GM12878 (cell line): ENCODE data around the gene SRRD. TPM values are rescaled to one million over a fixed set of nuclear protein-coding genes. Genes with fewer than 3 reads are reported as not detected.

Experiments
- ATAC-seq: fragments of 200-7000 bp; cut with Tn5 transposase; 3 replicates; pipeline ENCODE4 v1.9.1; 2020; ENCODE audit warnings: mild to moderate bottlenecking, moderate library complexity
- BruUV-seq: library from RNA; stranded (reverse); fragments of 400-500 nt; replicated peaks from 2 replicates; lab custom pipeline; 2021; lab: Mats Ljungman, UMichigan
- CTCF ChIA-PET: fragments of 300-600 bp; sonication (Branson Sonifier 250); formaldehyde crosslinking; extraction: SDS; loops from one replicate; lab custom pipeline; 2021; ENCODE audit warnings: inconsistent platforms; lab: Yijun Ruan, JAX
- POLR2A ChIA-PET: fragments of 350-600 bp; formaldehyde crosslinking; extraction: SDS; loops from one replicate; lab custom pipeline; 2021; ENCODE audit warnings: inconsistent platforms; lab: Charles Lee
- RAD21 ChIA-PET: fragments of 300-600 bp; sonication (Branson Sonifier 250); formaldehyde crosslinking; loops from one replicate; lab custom pipeline; 2023; ENCODE audit warnings: antibody characterized with exemption; ENCODE audit not compliant: unreplicated experiment; lab: Charles Lee
- SMC1A ChIA-PET: fragments of 300-600 bp; sonication (Branson Sonifier 250); formaldehyde crosslinking; loops from one replicate; lab custom pipeline; 2023; ENCODE audit not compliant: unreplicated experiment, uncharacterized antibody; lab: Charles Lee
- DNase-seq: peaks from one replicate; pipeline ENCODE4 v3.0.0-alpha.2; 2011; ENCODE audit warnings: low read depth, low spot score
- FAIRE-seq: peaks from 3 replicates; lab custom pipeline; 2011; peaks lifted over from hg19 to GRCh38; lab: Jason Lieb, UNC
- H2AFZ ChIP-seq: 2 replicates; pipeline ENCODE4 v1.6.0; 2011; ENCODE audit warnings: low read depth, low read length, control low read depth; ENCODE audit not compliant: control insufficient read depth
- H3K27ac ChIP-seq: 2 replicates; pipeline ENCODE4 v1.5.1; 2011; ENCODE audit warnings: control low read depth; ENCODE audit not compliant: control insufficient read depth, insufficient read depth
- H3K27me3 ChIP-seq, 2 experiments: replicated peaks in 1 of 2; 2 replicates each; pipeline versions ENCODE4 v1.6.0 to v1.6.1; 2011; ENCODE audit warnings: low read length in 1 of 2; ENCODE audit not compliant: control insufficient read depth in 2 of 2, insufficient read depth in 2 of 2
- H3K36me3 ChIP-seq, 2 experiments: 2 replicates each; pipeline ENCODE4 v1.5.1; 2011; ENCODE audit warnings: low read length in 1 of 2; ENCODE audit not compliant: control insufficient read depth in 2 of 2, insufficient read depth in 2 of 2
- H3K4me1 ChIP-seq: 2 replicates; pipeline ENCODE4 v1.6.1; 2011; ENCODE audit warnings: mild to moderate bottlenecking, low read length, moderate library complexity, mixed read lengths; ENCODE audit not compliant: control insufficient read depth, insufficient read depth
- H3K4me2 ChIP-seq: 2 replicates; pipeline ENCODE4 v1.6.0; 2011; ENCODE audit warnings: control low read depth; ENCODE audit not compliant: control insufficient read depth, insufficient read depth
- H3K4me3 ChIP-seq: fragments of 200-600 bp; sonication (generic); 2 replicates; pipeline ENCODE4 v1.5.1; 2016
- H3K79me2 ChIP-seq: 2 replicates; pipeline ENCODE4 v1.6.0; 2011; ENCODE audit warnings: low read length; ENCODE audit not compliant: control insufficient read depth, insufficient read depth
- H3K9ac ChIP-seq: 2 replicates; pipeline ENCODE4 v1.8.0; 2011; ENCODE audit warnings: low read length, control low read depth, mixed read lengths; ENCODE audit not compliant: control insufficient read depth, insufficient read depth
- H3K9me3 ChIP-seq: replicated peaks from 3 replicates; pipeline ENCODE4 v1.5.1; 2011; ENCODE audit warnings: mild to moderate bottlenecking, low read length; ENCODE audit not compliant: control insufficient read depth, insufficient read depth
- H4K20me1 ChIP-seq: 2 replicates; pipeline ENCODE4 v1.6.0; 2011; ENCODE audit not compliant: control insufficient read depth, insufficient read depth
- CUX1 ChIP-seq: IDR thresholded peaks from 2 replicates; pipeline ENCODE4 v1.6.1; 2012; ENCODE audit warnings: improper control_type of control experiment, low read depth, low read length; ENCODE audit not compliant: insufficient replicate concordance
- KLF5 ChIP-seq: fragments of 450-650 bp; IDR thresholded peaks from 2 replicates; pipeline ENCODE4 v1.6.1; 2014; ENCODE audit warnings: mild to moderate bottlenecking; ENCODE audit not compliant: partially characterized antibody
- POLR2AphosphoS5 ChIP-seq: IDR thresholded peaks from 2 replicates; pipeline ENCODE4 v1.6.1; 2011; ENCODE audit warnings: mild to moderate bottlenecking, low read length, inconsistent platforms
- SRF ChIP-seq, 2 experiments: IDR thresholded peaks; 2 replicates each; pipeline ENCODE4 v1.6.1; 2011; ENCODE audit warnings: low read depth in 2 of 2, low read length in 2 of 2, mild to moderate bottlenecking in 1 of 2, moderate library complexity in 1 of 2
- ZNF274 ChIP-seq: IDR thresholded peaks from one replicate; pipeline ENCODE4 v1.8.0; 2011; ENCODE audit not compliant: insufficient read length, insufficient read depth
- ZNF592 ChIP-seq: fragments of 450-650 bp; IDR thresholded peaks from 2 replicates; pipeline ENCODE4 v1.6.1; 2017; ENCODE audit warnings: mild to moderate bottlenecking, moderate library complexity
- WGBS: methylation state at CpG from one replicate; pipeline ENCODE4 v1.1.6; 2016; ENCODE audit warnings: low lambda C conversion rate; ENCODE audit not compliant: insufficient replicate concordance, insufficient coverage; ENCODE audit errors: missing lambda C conversion rate; 5-methylcytosine and 5-hydroxymethylcytosine counted together
- in situ Hi-C: fragments of 300-500 bp; cut with MboI; formaldehyde crosslinking; loops from 9 replicates; pipeline ENCODE4 v1.14.3; 2018; ENCODE audit warnings: mixed read lengths
- intact Hi-C: fragments of 100-400 bp; cut with micrococcal nuclease; formaldehyde crosslinking; loops from one replicate; pipeline ENCODE4 v1.14.2; 2022; ENCODE audit not compliant: unreplicated experiment
- polyA plus RNA-seq, 11 experiments: library from polyadenylated mRNA; depleted of rRNA in 4 of 11; unstranded in 6 of 11; stranded (reverse) in 5 of 11; fragments of >200 nt; fragmentation: Nextera tagmentation in 4 of 11; fragmentation: Illumina TruSeq in 1 of 11; extraction: Ambion mirVana in 4 of 11; extraction: Trizol in 1 of 11; gene quantifications; 1 replicate in 1 of 11; 2 replicates in 10 of 11; pipeline versions ENCODE4 v1.2.1 to v1.2.3, GENCODE V29; 2011 to 2016; ENCODE audit warnings: inconsistent platforms in 2 of 11, missing spikeins in 2 of 11, low read depth in 1 of 11
- total RNA-seq, 4 experiments: library from RNA; depleted of rRNA in 3 of 4; stranded (reverse); fragments of >200 nt in 3 of 4; fragmentation: Illumina TruSeq in 1 of 4; extraction: Trizol in 1 of 4; gene quantifications; 2 replicates each; pipeline versions ENCODE4 v1.2.1 to v1.2.3, GENCODE V29; 2013 to 2021

SRRD gene
- total and polyA plus RNA-seq, 10 of the 15 experiments (the other 5 are each of a cell fraction or from before 2014, with no cell fraction given) = 4.1 to 50.6 (median 27.5) TPM

- no TSS peak for BruUV-seq
- no peak for ATAC-seq
- Histone ChIP-seq H3K4me3 (no peak overlapping the region), H3K4me1 (peaks cover 3% of the 10 kb centered on the region; the same call in 1 of the 2 replicates), H3K27ac (no peak overlapping the region), H3K79me2 (no peaks in the 10 kb centered on the region), H3K36me3 (peaks cover 0 to 26% of the 10 kb centered on the region in 2 experiments; a peak in 2 of 4 replicates), H3K9ac (no peak overlapping the region), H3K4me2 (no peak overlapping the region), H2AFZ (no peak overlapping the region), H4K20me1 (no peaks in the 10 kb centered on the region), H3K9me3 (no peaks in the 10 kb centered on the region), H3K27me3 (no peaks in the 10 kb centered on the region)
- ChIA-PET SMC1A (no interaction called here), RAD21 (no interaction called here), CTCF (no interaction called here), POLR2A (interaction anchor here (0.5 kb wide), 1 partner anchor 1972 kb away, joined by 3 read pairs; no protein-coding TSS in a partner anchor)
- in situ Hi-C loops = no loop called here
- 66% methylated on average over 3 of the region's 3 CpGs for whole genome bisulfite sequencing
- intact Hi-C loops = no loop called here
- FAIRE-seq = no peak
- TF ChIP-seq SRF (IDR thresholded peaks at IDR 0.05; ENCODE audit: low read depth in 2 of 2, low read length in 2 of 2) (no peak), KLF5 (no peak), POLR2AphosphoS5 (no peak), CUX1 (no peak), ZNF274 (no peak), ZNF592 (no peak)
- DNase-seq = no peak
These were observed 43.5 kb downstream of the SRRD start for GRCh38 chr22:26527167-26527566.
